ES-I3 (cell line): Measurements from ENCODE around the gene TMEM41B.
"Not testable (repeated sequence)": the region's sequence is repeated elsewhere in the genome, so short reads cannot be mapped to it uniquely, and the experiment has no call there.

ENCODE experiments used
- H3K36me3 ChIP-seq: 2 replicates; pipeline ENCODE4 v1.6.1; 2013; ENCODE audit warnings: mild to moderate bottlenecking, low read length, control low read depth, moderate library complexity; ENCODE audit not compliant: insufficient read depth
- H3K4me1 ChIP-seq: 2 replicates; pipeline ENCODE4 v1.6.1; 2013; ENCODE audit warnings: mild to moderate bottlenecking, control low read depth, low read length; ENCODE audit not compliant: insufficient read depth
- H3K9ac ChIP-seq: 2 replicates; pipeline ENCODE4 v1.6.1; 2013; ENCODE audit warnings: low read depth, mild to moderate bottlenecking, low read length, moderate library complexity
- H3K9me3 ChIP-seq: 2 replicates; pipeline ENCODE4 v1.6.1; 2013; ENCODE audit warnings: mild to moderate bottlenecking, low read length, moderate library complexity; ENCODE audit not compliant: control insufficient read depth, insufficient read depth

TMEM41B gene

GRCh38 chr11:9276571-9276970 lies 37.8 kb downstream of the TMEM41B start:
- no peak overlapping the region for H3K9ac ChIP-seq
- no peaks in the 10 kb centered on the region for H3K9me3 ChIP-seq
- H3K4me1 ChIP-seq = no peaks in the 10 kb centered on the region
- no peaks in the 10 kb centered on the region; the same call in 1 of the 2 replicates for H3K36me3 ChIP-seq

GRCh38 chr11:9274499-9275258 lies 39.7 kb downstream of the TMEM41B start:
- Histone ChIP-seq H3K9ac (no peak overlapping the region), H3K36me3 (no peaks in the 10 kb centered on the region), H3K9me3 (no peaks in the 10 kb centered on the region), H3K4me1 (no peaks in the 10 kb centered on the region)

GRCh38 chr11:9273376-9274336 lies 40.7 kb downstream of the TMEM41B start:
- no peak overlapping the region for H3K9ac ChIP-seq
- no peaks in the 10 kb centered on the region for H3K4me1 ChIP-seq
- no peaks in the 10 kb centered on the region for H3K9me3 ChIP-seq
- H3K36me3 ChIP-seq = no peaks in the 10 kb centered on the region

- Histone ChIP-seq H3K9ac (no peak overlapping the region), H3K9me3 (no peaks in the 10 kb centered on the region), H3K4me1 (peaks cover 10% of the 10 kb centered on the region; the same call in 1 of the 2 replicates), H3K36me3 (no peaks in the 10 kb centered on the region)
Measured at GRCh38 chr11:9269492-9270013, 44.8 kb downstream of the TMEM41B start.

- H3K9me3 ChIP-seq = no peaks in the 10 kb centered on the region
- peaks cover 10% of the 10 kb centered on the region; the same call in 1 of the 2 replicates for H3K4me1 ChIP-seq
- no peak overlapping the region for H3K9ac ChIP-seq
- no peaks in the 10 kb centered on the region for H3K36me3 ChIP-seq
Measured at GRCh38 chr11:9267680-9268079, 46.7 kb downstream of the TMEM41B start.

- no peaks in the 10 kb centered on the region for H3K36me3 ChIP-seq
- H3K9me3 ChIP-seq = no peaks in the 10 kb centered on the region
- H3K9ac ChIP-seq = no peak overlapping the region
- peaks cover 10% of the 10 kb centered on the region; the same call in 1 of the 2 replicates for H3K4me1 ChIP-seq
Measured at GRCh38 chr11:9266926-9267325, 47.5 kb downstream of the TMEM41B start.

GRCh38 chr11:9266132-9266736 lies 48.2 kb downstream of the TMEM41B start:
- Histone ChIP-seq H3K9me3 (no peaks in the 10 kb centered on the region), H3K4me1 (peaks cover 10% of the 10 kb centered on the region), H3K9ac (peak overlapping the region; percentile 75; the same call in 1 of the 2 replicates), H3K36me3 (no peaks in the 10 kb centered on the region)

GRCh38 chr11:9265211-9266131 lies 48.9 kb downstream of the TMEM41B start, which contains the start of gene DENND5A:
TSS of gene DENND5A (minus strand) at chr11:9265350. CDS start at chr11:9265069, 281 bp downstream.
- H3K4me1 ChIP-seq = peaks cover 11% of the 10 kb centered on the region
- H3K36me3 ChIP-seq = no peaks in the 10 kb centered on the region
- peak within 1 kb of the TSS; percentile 75 for H3K9ac ChIP-seq
- H3K9me3 ChIP-seq = no peaks in the 10 kb centered on the region

- Histone ChIP-seq H3K9me3 (no peaks in the 10 kb centered on the region), H3K36me3 (no peaks in the 10 kb centered on the region), H3K9ac (peak overlapping the region; percentile 75), H3K4me1 (peaks cover 16% of the 10 kb centered on the region)
Measured at GRCh38 chr11:9264316-9265210, 49.8 kb downstream of the TMEM41B start.

- peak overlapping the region; percentile 75 for H3K9ac ChIP-seq
- peaks cover 16% of the 10 kb centered on the region for H3K4me1 ChIP-seq
- H3K9me3 ChIP-seq = no peaks in the 10 kb centered on the region
- no peaks in the 10 kb centered on the region for H3K36me3 ChIP-seq
Measured at GRCh38 chr11:9263840-9264315, 50.5 kb downstream of the TMEM41B start.

GRCh38 chr11:9260838-9261146 lies 53.6 kb downstream of the TMEM41B start:
- H3K9ac ChIP-seq, H3K9me3 ChIP-seq, H3K36me3 ChIP-seq, H3K4me1 ChIP-seq: not testable (repeated sequence)

- Histone ChIP-seq H3K4me1 (peaks cover 5% of the 10 kb centered on the region; the same call in 1 of the 2 replicates), H3K36me3 (peaks cover 4% of the 10 kb centered on the region; the same call in 1 of the 2 replicates), H3K9ac (no peak overlapping the region), H3K9me3 (no peaks in the 10 kb centered on the region)
Measured at GRCh38 chr11:9259981-9260837, 54.2 kb downstream of the TMEM41B start.
